Ovary (tissue), 3 donors: ENCODE measurements around the gene FAM216B.

Experiments
- POLR2A ChIP-seq: fragments of 450-650 bp; IDR thresholded peaks from one replicate; pipeline ENCODE4 v1.6.1; 2017; ENCODE audit warnings: antibody characterized with exemption, mild to moderate bottlenecking, moderate library complexity
- TF ChIP-seq, protein P1 (sequence below), 3 donors: fragments of 450-650 bp in 2 of 3; fragments of 200-600 bp in 1 of 3; IDR thresholded peaks; one replicate each; pipeline versions ENCODE4 v1.5.1 to v1.8.0; 2016 to 2022; ENCODE audit warnings: antibody characterized with exemption in 3 of 3, mild to moderate bottlenecking in 1 of 3
- donor health status: DM: no; HTN: no; CAD: no.

DNA sequence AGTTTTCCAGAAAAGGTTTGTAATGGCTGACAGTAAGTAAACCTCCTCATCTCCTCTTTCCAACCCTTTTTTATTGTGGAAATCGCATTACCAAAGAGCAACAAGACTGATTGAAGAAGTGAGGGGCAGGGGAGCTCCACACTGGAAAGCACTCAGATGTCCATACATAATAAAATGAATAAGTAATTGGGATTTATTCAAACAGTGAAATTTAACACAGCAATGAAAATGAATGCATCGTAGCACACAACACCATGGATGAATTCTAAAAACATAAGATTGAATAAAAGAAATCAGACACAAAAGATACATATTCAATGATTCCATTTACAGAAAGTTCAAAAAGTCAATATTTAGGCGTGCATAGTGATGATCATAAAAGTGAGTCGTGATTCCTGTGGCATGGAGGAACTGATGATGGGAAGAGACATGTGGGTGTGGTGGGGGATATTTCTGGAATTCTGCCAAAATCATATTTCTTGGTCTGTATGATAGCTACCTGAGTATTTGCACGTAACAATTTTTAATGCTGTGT, 18.8 kb downstream of the FAM216B start:
- TF ChIP-seq, protein P1, sequence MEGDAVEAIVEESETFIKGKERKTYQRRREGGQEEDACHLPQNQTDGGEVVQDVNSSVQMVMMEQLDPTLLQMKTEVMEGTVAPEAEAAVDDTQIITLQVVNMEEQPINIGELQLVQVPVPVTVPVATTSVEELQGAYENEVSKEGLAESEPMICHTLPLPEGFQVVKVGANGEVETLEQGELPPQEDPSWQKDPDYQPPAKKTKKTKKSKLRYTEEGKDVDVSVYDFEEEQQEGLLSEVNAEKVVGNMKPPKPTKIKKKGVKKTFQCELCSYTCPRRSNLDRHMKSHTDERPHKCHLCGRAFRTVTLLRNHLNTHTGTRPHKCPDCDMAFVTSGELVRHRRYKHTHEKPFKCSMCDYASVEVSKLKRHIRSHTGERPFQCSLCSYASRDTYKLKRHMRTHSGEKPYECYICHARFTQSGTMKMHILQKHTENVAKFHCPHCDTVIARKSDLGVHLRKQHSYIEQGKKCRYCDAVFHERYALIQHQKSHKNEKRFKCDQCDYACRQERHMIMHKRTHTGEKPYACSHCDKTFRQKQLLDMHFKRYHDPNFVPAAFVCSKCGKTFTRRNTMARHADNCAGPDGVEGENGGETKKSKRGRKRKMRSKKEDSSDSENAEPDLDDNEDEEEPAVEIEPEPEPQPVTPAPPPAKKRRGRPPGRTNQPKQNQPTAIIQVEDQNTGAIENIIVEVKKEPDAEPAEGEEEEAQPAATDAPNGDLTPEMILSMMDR (IDR thresholded peaks at IDR 0.05): no peak
- no peak for TF ChIP-seq POLR2A
